Ovary (tissue), 3 donors: ENCODE measurements around the gene SLC30A9.

ENCODE experiments used
- EP300 ChIP-seq: sonication (generic); formaldehyde crosslinking; IDR thresholded peaks from one replicate; pipeline ENCODE4 v1.6.1; 2017; ENCODE audit warnings: antibody characterized with exemption
- TF ChIP-seq, protein P1 (sequence below), 3 donors: fragments of 450-650 bp in 2 of 3; fragments of 200-600 bp in 1 of 3; IDR thresholded peaks; one replicate each; pipeline versions ENCODE4 v1.5.1 to v1.8.0; 2016 to 2022; ENCODE audit warnings: antibody characterized with exemption in 3 of 3, mild to moderate bottlenecking in 1 of 3
- donor health status: DM: no; HTN: no; CAD: no.

DNA sequence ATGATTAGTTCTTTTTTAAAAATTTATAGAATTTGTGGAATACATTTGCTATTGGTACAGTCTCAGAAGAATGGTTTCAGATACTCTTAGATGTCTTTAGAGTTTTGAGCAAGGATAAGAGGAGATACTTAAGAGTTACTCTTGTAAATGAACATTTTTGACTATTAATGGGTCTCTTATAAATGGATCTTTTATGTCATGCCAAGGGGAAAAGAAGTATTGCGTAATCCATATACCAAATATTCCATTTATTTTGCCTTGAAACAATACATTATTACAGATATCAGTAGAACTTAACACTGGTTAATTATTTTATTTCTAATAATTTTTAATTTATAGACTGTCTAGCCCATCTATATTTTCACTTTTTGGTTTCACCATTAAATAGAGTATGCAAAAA is 25.9 kb upstream of the SLC30A9 start:
- TF ChIP-seq, protein P1, sequence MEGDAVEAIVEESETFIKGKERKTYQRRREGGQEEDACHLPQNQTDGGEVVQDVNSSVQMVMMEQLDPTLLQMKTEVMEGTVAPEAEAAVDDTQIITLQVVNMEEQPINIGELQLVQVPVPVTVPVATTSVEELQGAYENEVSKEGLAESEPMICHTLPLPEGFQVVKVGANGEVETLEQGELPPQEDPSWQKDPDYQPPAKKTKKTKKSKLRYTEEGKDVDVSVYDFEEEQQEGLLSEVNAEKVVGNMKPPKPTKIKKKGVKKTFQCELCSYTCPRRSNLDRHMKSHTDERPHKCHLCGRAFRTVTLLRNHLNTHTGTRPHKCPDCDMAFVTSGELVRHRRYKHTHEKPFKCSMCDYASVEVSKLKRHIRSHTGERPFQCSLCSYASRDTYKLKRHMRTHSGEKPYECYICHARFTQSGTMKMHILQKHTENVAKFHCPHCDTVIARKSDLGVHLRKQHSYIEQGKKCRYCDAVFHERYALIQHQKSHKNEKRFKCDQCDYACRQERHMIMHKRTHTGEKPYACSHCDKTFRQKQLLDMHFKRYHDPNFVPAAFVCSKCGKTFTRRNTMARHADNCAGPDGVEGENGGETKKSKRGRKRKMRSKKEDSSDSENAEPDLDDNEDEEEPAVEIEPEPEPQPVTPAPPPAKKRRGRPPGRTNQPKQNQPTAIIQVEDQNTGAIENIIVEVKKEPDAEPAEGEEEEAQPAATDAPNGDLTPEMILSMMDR (IDR thresholded peaks at IDR 0.05): no peak
- TF ChIP-seq EP300: no peak
